Body of pancreas (tissue), 4 donors: ENCODE results near the gene TGFB1. TPM values are rescaled to one million over a fixed set of nuclear protein-coding genes. Genes with fewer than 3 reads are reported as not detected.
"Not testable (repeated sequence)": the region's sequence is repeated elsewhere in the genome, so short reads cannot be mapped to it uniquely, and the experiment has no call there.

Experiments
- ATAC-seq: fragments of 150-250 bp; one replicate; pipeline ENCODE4 v1.9.1; 2016
- DNase-seq, 4 donors: peaks; one replicate each; pipeline ENCODE4 v3.0.0-alpha.2; 2019
- H3K27ac ChIP-seq, 4 donors: fragments of 200-600 bp; sonication (generic); 1 replicate in 3 of 4; 2 replicates in 1 of 4; pipeline versions ENCODE4 v1.5.1 to v1.6.1; 2016 to 2019; ENCODE audit warnings: mild to moderate bottlenecking in 1 of 4, mixed read lengths in 1 of 4, moderate library complexity in 1 of 4
- H3K27me3 ChIP-seq, 2 donors: fragments of 200-600 bp; sonication (generic); one replicate each; pipeline ENCODE4 v1.6.0; 2016; ENCODE audit warnings: mild to moderate bottlenecking in 1 of 2
- H3K36me3 ChIP-seq, 2 donors: fragments of 200-600 bp; sonication (generic); replicated peaks in 1 of 2; 2 replicates each; pipeline ENCODE4 v1.5.1; 2016; ENCODE audit warnings: low read depth in 2 of 2; ENCODE audit not compliant: insufficient read depth in 1 of 2
- H3K4me1 ChIP-seq: fragments of 200-600 bp; sonication (generic); one replicate; pipeline ENCODE4 v1.6.0; 2016
- H3K4me3 ChIP-seq, 2 donors: fragments of 200-600 bp; sonication (generic); 1 replicate in 1 of 2; 2 replicates in 1 of 2; pipeline ENCODE4 v1.5.1; 2016 to 2019
- H3K9me3 ChIP-seq, 3 donors: fragments of 200-600 bp; sonication (generic); 1 replicate in 2 of 3; 2 replicates in 1 of 3; pipeline ENCODE4 v1.5.1; 2016
- POLR2A ChIP-seq, 3 donors: fragments of 450-650 bp; IDR thresholded peaks; one replicate each; pipeline ENCODE4 v1.6.1; 2016; ENCODE audit warnings: antibody characterized with exemption in 3 of 3, mild to moderate bottlenecking in 2 of 3
- WGBS, 2 donors: methylation state at CpG; one replicate each; pipeline ENCODE4 v1.1.5; 2017; 5-methylcytosine and 5-hydroxymethylcytosine counted together
- intact Hi-C: fragments of 100-400 bp; cut with DNase I; formaldehyde crosslinking; loops from one replicate; pipeline ENCODE4 v1.15.1; 2023
- small RNA-seq: library from RNA; depleted of rRNA; stranded (forward); fragments of <200 nt; gene quantifications from one replicate; pipeline ENCODE3, GENCODE V24; 2016
- total RNA-seq, 2 donors: library from RNA; depleted of rRNA; stranded (reverse); fragments of >200 nt; gene quantifications; one replicate each; pipeline ENCODE4 v1.1.0, GENCODE V29; 2016
- TF ChIP-seq, protein P1 (sequence below), 7 experiments: fragments of 450-650 bp in 4 of 7; fragments of 200-600 bp in 3 of 7; sonication (generic) in 3 of 7; IDR thresholded peaks; one replicate each; pipeline ENCODE4 v1.5.1; 2016 to 2019; ENCODE audit warnings: antibody characterized with exemption in 7 of 7

The TGFB1 gene
- total RNA-seq, 2 donors from 2014 or later: 7.8 to 17.1 TPM

DNA sequence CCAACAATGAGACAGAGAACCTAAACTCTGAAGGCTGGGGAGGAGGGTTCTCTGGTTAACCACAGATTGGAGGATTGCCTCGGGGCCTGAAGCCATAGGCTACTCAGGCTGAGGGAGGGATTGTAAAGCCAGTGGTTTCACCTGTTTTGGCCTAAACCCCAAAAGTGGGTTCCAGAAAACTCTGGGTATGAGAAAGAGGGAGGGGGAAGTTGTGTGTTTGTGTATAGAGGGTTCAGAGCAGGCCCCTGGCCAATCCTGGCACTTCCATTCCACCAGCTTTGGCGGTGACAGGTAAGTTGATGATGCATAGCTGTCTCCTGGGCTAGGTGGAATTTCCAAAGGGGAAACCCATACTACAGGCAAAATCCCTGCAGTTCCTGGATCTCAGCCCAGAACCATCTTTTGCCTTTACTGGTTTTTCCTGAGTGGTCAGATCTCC lies 57.3 kb downstream of the TGFB1 start:
- no peak for DNase-seq
- H3K4me1 ChIP-seq: peaks cover 20% of the 10 kb centered on the region
- H3K9me3 ChIP-seq: no peaks in the 10 kb centered on the region
- peak overlapping the region in 3 of 4 donors; percentile 35 to 72 (median 59) for H3K27ac ChIP-seq
- no peak for ATAC-seq
- WGBS, 2 donors: 58 to 70% methylated on average over 1 to 2 of the region's 2 CpGs
- TF ChIP-seq POLR2A (IDR thresholded peaks at IDR 0.05): no peak
- TF ChIP-seq, protein P1, sequence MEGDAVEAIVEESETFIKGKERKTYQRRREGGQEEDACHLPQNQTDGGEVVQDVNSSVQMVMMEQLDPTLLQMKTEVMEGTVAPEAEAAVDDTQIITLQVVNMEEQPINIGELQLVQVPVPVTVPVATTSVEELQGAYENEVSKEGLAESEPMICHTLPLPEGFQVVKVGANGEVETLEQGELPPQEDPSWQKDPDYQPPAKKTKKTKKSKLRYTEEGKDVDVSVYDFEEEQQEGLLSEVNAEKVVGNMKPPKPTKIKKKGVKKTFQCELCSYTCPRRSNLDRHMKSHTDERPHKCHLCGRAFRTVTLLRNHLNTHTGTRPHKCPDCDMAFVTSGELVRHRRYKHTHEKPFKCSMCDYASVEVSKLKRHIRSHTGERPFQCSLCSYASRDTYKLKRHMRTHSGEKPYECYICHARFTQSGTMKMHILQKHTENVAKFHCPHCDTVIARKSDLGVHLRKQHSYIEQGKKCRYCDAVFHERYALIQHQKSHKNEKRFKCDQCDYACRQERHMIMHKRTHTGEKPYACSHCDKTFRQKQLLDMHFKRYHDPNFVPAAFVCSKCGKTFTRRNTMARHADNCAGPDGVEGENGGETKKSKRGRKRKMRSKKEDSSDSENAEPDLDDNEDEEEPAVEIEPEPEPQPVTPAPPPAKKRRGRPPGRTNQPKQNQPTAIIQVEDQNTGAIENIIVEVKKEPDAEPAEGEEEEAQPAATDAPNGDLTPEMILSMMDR (IDR thresholded peaks at IDR 0.05): no peak
- peaks cover 23 to 43% of the 10 kb centered on the region in 2 donors for H3K36me3 ChIP-seq
- intact Hi-C loops: no loop called here
- no peak overlapping the region for H3K4me3 ChIP-seq
- no peaks in the 10 kb centered on the region for H3K27me3 ChIP-seq

DNA sequence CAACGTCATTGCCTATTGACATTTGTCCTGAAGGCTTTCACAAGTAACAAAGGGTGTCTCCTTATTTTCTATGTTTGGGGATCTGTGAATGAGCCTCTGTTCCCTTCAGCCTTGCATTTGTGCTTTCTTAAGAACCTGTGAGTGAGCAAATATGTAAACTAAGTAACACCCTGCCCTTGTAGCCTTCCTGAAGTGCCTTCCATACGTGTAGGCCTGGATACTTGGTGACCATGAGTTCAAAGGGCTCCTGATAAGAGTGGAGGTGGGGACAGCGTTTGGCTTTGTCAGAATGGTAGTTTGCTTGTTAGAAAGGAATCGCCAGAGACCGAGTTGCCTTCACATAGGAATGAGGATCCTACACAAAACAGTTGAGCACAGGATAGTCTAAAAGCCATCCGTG lies 58.2 kb downstream of the TGFB1 start:
- WGBS, 2 donors: 62 to 77% methylated on average over 6 of the region's 6 CpGs
- Histone ChIP-seq H3K9me3 (no peaks in the 10 kb centered on the region), H3K4me3 (no peak overlapping the region), H3K27ac (peak overlapping the region in 1 of 4 donors; percentile 72), H3K4me1 (peaks cover 20% of the 10 kb centered on the region), H3K36me3 (peaks cover 20 to 40% of the 10 kb centered on the region in 2 donors), H3K27me3 (no peaks in the 10 kb centered on the region)
- ATAC-seq (no peak), DNase-seq (no peak)
- intact Hi-C loops: no loop called here
- TF ChIP-seq, protein P1 (IDR thresholded peaks at IDR 0.05): no peak
- TF ChIP-seq POLR2A (IDR thresholded peaks at IDR 0.05): no peak

DNA sequence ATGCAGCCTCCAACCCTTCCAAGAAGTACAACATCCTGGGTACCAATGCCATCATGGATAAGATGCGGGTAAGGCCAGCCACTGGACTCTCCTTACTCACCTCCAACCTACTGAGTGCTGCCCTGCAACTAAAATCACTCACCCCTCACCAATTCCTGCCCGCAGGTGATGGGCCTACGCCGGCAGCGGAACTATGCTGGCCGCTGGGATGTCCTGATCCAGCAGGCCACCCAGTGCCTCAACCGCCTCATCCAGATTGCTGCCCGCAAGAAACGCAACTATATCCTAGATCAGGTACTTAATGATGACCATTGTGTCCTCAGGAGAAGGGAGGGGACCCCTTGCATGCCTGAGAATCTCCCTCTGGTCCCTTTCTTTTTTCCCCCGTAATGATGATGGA lies 59.3 kb downstream of the TGFB1 start:
- H3K27ac ChIP-seq: no peak overlapping the region
- TF ChIP-seq, protein P1 (IDR thresholded peaks at IDR 0.05): no peak
- TF ChIP-seq POLR2A (IDR thresholded peaks at IDR 0.05): no peak
- DNase-seq: no peak
- H3K4me3 ChIP-seq: no peak overlapping the region
- H3K27me3 ChIP-seq: no peaks in the 10 kb centered on the region
- intact Hi-C loops: no loop called here
- 96 to 98% methylated on average over 10 of the region's 10 CpGs for WGBS, 2 donors
- H3K36me3 ChIP-seq: peaks cover 18 to 40% of the 10 kb centered on the region in 2 donors
- ATAC-seq: no peak
- peaks cover 20% of the 10 kb centered on the region for H3K4me1 ChIP-seq
- no peaks in the 10 kb centered on the region for H3K9me3 ChIP-seq

DNA sequence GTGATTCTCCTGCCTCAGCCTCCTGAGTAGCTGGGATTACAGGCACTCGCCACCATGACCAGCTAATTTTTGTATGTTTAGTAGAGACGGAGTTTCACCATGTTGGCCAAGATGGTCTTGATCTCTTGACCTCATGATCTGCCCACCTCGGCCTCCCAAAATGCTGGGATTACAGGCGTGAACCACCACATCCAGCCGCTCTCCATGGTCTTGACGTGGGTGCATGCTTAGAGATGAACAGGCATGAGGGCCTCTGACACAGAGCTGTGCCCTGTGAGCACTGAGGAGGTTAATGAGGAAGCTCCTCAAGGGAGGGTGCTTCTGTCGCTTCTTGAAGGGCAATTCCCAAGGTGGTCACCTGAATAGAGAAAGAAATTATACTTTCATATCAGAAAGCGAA lies 63.9 kb downstream of the TGFB1 start:
- ATAC-seq, H3K27me3 ChIP-seq, H3K4me3 ChIP-seq, DNase-seq, H3K4me1 ChIP-seq, H3K27ac ChIP-seq, intact Hi-C loops, H3K9me3 ChIP-seq: not testable (repeated sequence)
- peaks cover 14 to 36% of the 10 kb centered on the region in 2 donors for H3K36me3 ChIP-seq
- WGBS, 2 donors: 93 to 95% methylated on average over 8 of the region's 8 CpGs

DNA sequence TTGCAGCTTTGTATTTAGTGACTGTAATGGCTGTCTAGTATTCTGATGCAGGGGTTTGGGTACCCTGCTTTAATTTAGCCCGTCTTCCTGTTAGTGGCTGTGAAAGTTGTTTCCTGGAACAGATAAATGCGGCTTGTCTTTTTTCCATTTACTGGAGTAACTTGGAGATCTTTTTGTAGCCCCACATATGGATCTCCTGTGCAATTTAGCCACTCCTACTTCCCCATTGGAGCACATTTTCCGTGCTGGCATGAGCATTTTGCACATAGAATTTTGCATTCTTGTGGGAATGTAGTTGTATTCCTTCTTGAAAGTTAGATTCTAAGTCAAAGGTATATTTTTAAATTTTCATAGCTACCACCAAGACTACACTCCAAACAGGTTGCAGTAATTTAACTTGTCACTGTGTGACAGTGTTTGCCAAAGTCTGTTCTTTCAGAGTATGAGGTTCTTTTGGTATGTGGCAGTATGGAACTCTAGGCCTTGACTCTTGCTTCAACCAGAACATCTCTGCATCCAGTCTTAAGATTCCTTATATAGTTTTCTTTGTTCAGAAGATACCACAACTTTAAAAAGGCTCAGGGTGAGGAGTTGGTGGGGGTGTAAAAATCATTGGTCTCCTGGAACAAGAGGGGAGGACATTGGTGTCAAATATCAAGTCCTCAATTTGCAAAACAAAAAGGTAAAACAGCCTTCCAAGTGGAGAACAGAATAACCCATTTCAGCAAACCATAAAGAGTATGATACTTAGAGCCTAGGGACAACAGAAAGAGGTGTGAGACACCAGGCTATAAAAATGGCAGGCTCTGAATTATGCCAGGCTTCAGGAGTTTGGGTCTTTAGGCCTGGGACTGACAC lies 64.8 kb downstream of the TGFB1 start:
- H3K4me1 ChIP-seq: no peaks in the 10 kb centered on the region
- DNase-seq (no peak), ATAC-seq (no peak)
- peaks cover 14 to 33% of the 10 kb centered on the region in 2 donors for H3K36me3 ChIP-seq
- intact Hi-C loops: no loop called here
- H3K4me3 ChIP-seq: no peak overlapping the region
- H3K9me3 ChIP-seq: no peaks in the 10 kb centered on the region
- no peak overlapping the region for H3K27ac ChIP-seq
- no peak for TF ChIP-seq POLR2A (IDR thresholded peaks at IDR 0.05)
- TF ChIP-seq, protein P1 (IDR thresholded peaks at IDR 0.05): no peak
- WGBS, 2 donors: 85 to 87% methylated on average over 3 of the region's 3 CpGs
- no peaks in the 10 kb centered on the region for H3K27me3 ChIP-seq

Small RNA genes lying within 50 kb of the gene (small RNA-seq; reads per million reads assigned to genes)
- gene RN7SL34P: not detected

Other genes with a start within 250 kb of the TGFB1 start
- not detected for gene CYP2F1, start 239.5 kb downstream of the TGFB1 start, total RNA-seq
- gene CYP2S1, start 160.7 kb downstream of the TGFB1 start, total RNA-seq: 1 to 10 TPM in 1 of 2 donors, not detected in 1; 6.7 TPM
- 10 to 100 TPM; 14.2 to 15.0 TPM for gene AXL, start 134.7 kb downstream of the TGFB1 start, total RNA-seq
- gene HNRNPUL1, start 89.5 kb downstream of the TGFB1 start, total RNA-seq: 10 to 100 TPM; 76.0 to 87.3 TPM
- 10 to 100 TPM; 10.6 to 11.2 TPM for gene CCDC97, start 43.8 kb downstream of the TGFB1 start, total RNA-seq
- gene B9D2, start 10.2 kb upstream of the TGFB1 start, total RNA-seq: 1 to 10 TPM in 1 of 2 donors, under 1 TPM in 1; 0.52 to 5.3 TPM
- 10 to 100 TPM in 1 of 2 donors, 1 to 10 TPM in 1; 7.5 to 15.5 TPM for gene TMEM91, start 22.6 kb upstream of the TGFB1 start, total RNA-seq
- gene EXOSC5, start 43.4 kb upstream of the TGFB1 start, total RNA-seq: 10 to 100 TPM in 1 of 2 donors, 1 to 10 TPM in 1; 4.3 to 22.8 TPM
- gene BCKDHA, start 43.9 kb upstream of the TGFB1 start, total RNA-seq: 10 to 100 TPM; 15.2 to 17.9 TPM
- gene B3GNT8, start 73.5 kb upstream of the TGFB1 start, total RNA-seq: 1 to 10 TPM; 3.6 to 9.1 TPM
- 10 to 100 TPM; 13.5 to 45.5 TPM for gene DMAC2, start 86.0 kb upstream of the TGFB1 start, total RNA-seq
- not detected for gene ERICH4, start 89.2 kb upstream of the TGFB1 start, total RNA-seq
- gene CEACAM21, start 222.2 kb upstream of the TGFB1 start, total RNA-seq: under 1 TPM in 1 of 2 donors, not detected in 1; 0.52 TPM